PC-3 (cell line): ENCODE data around the gene CNOT6L.

Experiments used
- EZH2 ChIP-seq: fragments of 300-600 bp; sonication (generic); IDR thresholded peaks from one replicate; pipeline ENCODE4 v1.6.1; 2017; ENCODE audit warnings: antibody characterized with exemption, mild to moderate bottlenecking, low read length; ENCODE audit not compliant: unreplicated experiment
- TF ChIP-seq, protein P1 (sequence below): fragments of 300-600 bp; sonication (generic); conservative IDR thresholded peaks from 2 replicates; pipeline ENCODE4 v1.5.1; 2017; ENCODE audit warnings: antibody characterized with exemption, low read depth, mild to moderate bottlenecking, low read length

DNA sequence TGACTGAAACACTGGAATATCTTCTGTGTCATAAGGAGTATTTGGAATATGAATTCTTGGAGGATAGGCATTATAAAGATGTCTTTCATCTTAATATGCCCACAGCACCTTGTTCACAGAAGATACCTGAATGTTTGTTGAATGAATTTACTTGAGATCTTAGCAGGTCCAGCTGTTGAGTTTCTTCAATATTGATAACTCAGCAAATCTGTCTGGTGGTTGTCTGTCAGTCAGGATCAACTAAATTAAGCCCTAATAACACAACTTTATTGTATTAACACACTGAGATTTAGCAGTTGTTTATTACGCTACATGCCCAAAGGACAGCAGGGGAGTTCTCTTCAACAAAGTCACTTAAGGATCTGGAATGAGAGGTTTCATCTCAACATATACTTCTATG lies 106.5 kb downstream of the CNOT6L start:
- TF ChIP-seq, protein P1, sequence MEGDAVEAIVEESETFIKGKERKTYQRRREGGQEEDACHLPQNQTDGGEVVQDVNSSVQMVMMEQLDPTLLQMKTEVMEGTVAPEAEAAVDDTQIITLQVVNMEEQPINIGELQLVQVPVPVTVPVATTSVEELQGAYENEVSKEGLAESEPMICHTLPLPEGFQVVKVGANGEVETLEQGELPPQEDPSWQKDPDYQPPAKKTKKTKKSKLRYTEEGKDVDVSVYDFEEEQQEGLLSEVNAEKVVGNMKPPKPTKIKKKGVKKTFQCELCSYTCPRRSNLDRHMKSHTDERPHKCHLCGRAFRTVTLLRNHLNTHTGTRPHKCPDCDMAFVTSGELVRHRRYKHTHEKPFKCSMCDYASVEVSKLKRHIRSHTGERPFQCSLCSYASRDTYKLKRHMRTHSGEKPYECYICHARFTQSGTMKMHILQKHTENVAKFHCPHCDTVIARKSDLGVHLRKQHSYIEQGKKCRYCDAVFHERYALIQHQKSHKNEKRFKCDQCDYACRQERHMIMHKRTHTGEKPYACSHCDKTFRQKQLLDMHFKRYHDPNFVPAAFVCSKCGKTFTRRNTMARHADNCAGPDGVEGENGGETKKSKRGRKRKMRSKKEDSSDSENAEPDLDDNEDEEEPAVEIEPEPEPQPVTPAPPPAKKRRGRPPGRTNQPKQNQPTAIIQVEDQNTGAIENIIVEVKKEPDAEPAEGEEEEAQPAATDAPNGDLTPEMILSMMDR = no peak
- TF ChIP-seq EZH2 = no peak
